Measurements from ENCODE around the gene LTA4H. TPM values are rescaled to one million over a fixed set of nuclear protein-coding genes. Genes with fewer than 3 reads are reported as not detected.

The LTA4H gene
- total RNA-seq, 1 donor from 2014 or later, result 85.5 TPM

DNA sequence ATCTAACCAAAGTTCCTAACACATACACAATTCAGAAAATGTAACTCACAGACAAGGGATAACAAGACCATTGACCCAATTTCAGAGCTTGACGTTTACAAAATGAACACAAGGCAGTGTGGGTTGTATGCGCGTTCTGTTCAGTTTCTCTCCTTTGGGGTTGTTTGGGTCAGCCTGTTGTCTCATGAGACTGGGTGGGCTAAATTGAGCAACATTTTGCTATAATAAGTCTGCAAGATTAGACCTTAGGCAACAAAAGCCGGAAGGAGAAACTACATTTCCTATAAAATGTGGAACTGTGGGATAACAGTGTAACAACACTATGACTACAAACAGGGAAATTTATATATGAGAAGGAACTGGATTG, 18.8 kb upstream of the LTA4H start:
- Mint-ChIP-seq H3K27ac (ENCODE audit: unreplicated experiment) (no peak overlapping the region), H3K27me3 (ENCODE audit: low read depth) (no peaks in the 10 kb centered on the region), H3K4me1 (peaks cover 10% of the 10 kb centered on the region), H3K36me3 (ENCODE audit: low read depth) (peaks cover 2% of the 10 kb centered on the region), H3K9me3 (peaks cover 11% of the 10 kb centered on the region), H3K4me3 (no peak overlapping the region)
- TF ChIP-seq CTCF (conservative IDR thresholded peaks at IDR 0.05), result no peak
- DNase-seq (ENCODE audit: low read depth, low spot score), result no peak

GRCh38 chr12:96053476-96054243, 18.3 kb upstream of the LTA4H start:
- no peak overlapping the region for H3K4me3 Mint-ChIP-seq
- TF ChIP-seq CTCF (conservative IDR thresholded peaks at IDR 0.05), result no peak
- DNase-seq (ENCODE audit: low read depth, low spot score), result no peak
- H3K27me3 Mint-ChIP-seq (ENCODE audit: low read depth), result no peaks in the 10 kb centered on the region
- H3K27ac Mint-ChIP-seq (ENCODE audit: unreplicated experiment), result no peak overlapping the region
- H3K9me3 Mint-ChIP-seq, result peaks cover 11% of the 10 kb centered on the region
- peaks cover 11% of the 10 kb centered on the region for H3K4me1 Mint-ChIP-seq
- peaks cover 2% of the 10 kb centered on the region for H3K36me3 Mint-ChIP-seq (ENCODE audit: low read depth)

GRCh38 chr12:96051756-96052485, 16.5 kb upstream of the LTA4H start:
- H3K4me1 Mint-ChIP-seq, result peaks cover 18% of the 10 kb centered on the region
- TF ChIP-seq CTCF (conservative IDR thresholded peaks at IDR 0.05), result no peak
- H3K27ac Mint-ChIP-seq (ENCODE audit: unreplicated experiment), result no peak overlapping the region
- no peak for DNase-seq (ENCODE audit: low read depth, low spot score)
- H3K4me3 Mint-ChIP-seq, result no peak overlapping the region
- H3K9me3 Mint-ChIP-seq, result peaks cover 7% of the 10 kb centered on the region
- no peaks in the 10 kb centered on the region for H3K36me3 Mint-ChIP-seq (ENCODE audit: low read depth)
- peaks cover 3% of the 10 kb centered on the region for H3K27me3 Mint-ChIP-seq (ENCODE audit: low read depth)

DNA sequence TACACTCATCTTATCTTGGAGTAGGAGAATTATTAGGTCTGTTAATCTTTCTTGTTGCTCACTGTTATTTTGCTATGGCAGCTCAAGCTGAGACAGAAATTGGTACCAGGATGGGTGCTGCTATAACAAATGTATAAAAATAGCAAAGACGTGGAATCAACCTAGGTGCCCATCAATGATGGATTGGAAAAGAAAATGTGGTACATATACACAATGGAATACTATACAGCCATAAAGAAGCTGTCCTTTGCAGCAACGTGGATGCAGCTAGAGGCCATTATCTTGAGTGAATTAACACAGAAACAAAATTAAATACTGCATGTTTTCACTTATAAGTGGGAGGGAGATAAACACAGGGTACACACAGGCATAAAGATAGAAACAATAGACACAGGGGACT, 14.8 kb upstream of the LTA4H start:
- Mint-ChIP-seq H3K27me3 (ENCODE audit: low read depth) (peaks cover 3% of the 10 kb centered on the region), H3K9me3 (peaks cover 7% of the 10 kb centered on the region), H3K4me3 (no peak overlapping the region), H3K27ac (ENCODE audit: unreplicated experiment) (no peak overlapping the region), H3K36me3 (ENCODE audit: low read depth) (no peaks in the 10 kb centered on the region), H3K4me1 (peaks cover 18% of the 10 kb centered on the region)
- TF ChIP-seq CTCF (conservative IDR thresholded peaks at IDR 0.05), result no peak
- DNase-seq (ENCODE audit: low read depth, low spot score), result no peak

GRCh38 chr12:96049101-96049500, 13.7 kb upstream of the LTA4H start:
- Mint-ChIP-seq H3K9me3 (peaks cover 7% of the 10 kb centered on the region), H3K36me3 (ENCODE audit: low read depth) (no peaks in the 10 kb centered on the region), H3K27me3 (ENCODE audit: low read depth) (peaks cover 3% of the 10 kb centered on the region), H3K27ac (ENCODE audit: unreplicated experiment) (no peak overlapping the region), H3K4me3 (no peak overlapping the region), H3K4me1 (peaks cover 16% of the 10 kb centered on the region)
- TF ChIP-seq CTCF (conservative IDR thresholded peaks at IDR 0.05), result no peak
- no peak for DNase-seq (ENCODE audit: low read depth, low spot score)
